SU-DHL-6 (cell line): ENCODE data around the gene DDIT3.

Experiments used
- H2AFZ ChIP-seq: fragments of 200-600 bp; sonication (generic); 2 replicates; pipeline ENCODE4 v1.6.1; 2014; ENCODE audit warnings: low read depth, mild to moderate bottlenecking, moderate library complexity, mixed read lengths, antibody characterized with exemption, low read length; ENCODE audit not compliant: severe bottlenecking
- H3F3A ChIP-seq: fragments of 200-600 bp; shearing (Covaris generic); 2 replicates; pipeline ENCODE4 v1.6.0; 2016; ENCODE audit warnings: antibody characterized with exemption, mild to moderate bottlenecking; ENCODE audit not compliant: insufficient read depth
- H3K27ac ChIP-seq: fragments of 200-600 bp; sonication (generic); 2 replicates; pipeline ENCODE4 v1.5.1; 2016; ENCODE audit warnings: low read depth, mild to moderate bottlenecking, low read length, moderate library complexity, mixed read lengths
- H3K27me3 ChIP-seq: fragments of 200-600 bp; sonication (generic), shearing (Covaris generic); 2 replicates; pipeline ENCODE4 v1.6.0; 2014; ENCODE audit warnings: mild to moderate bottlenecking, low read length
- H3K36me3 ChIP-seq: fragments of 200-600 bp; sonication (generic); 2 replicates; pipeline ENCODE4 v1.6.1; 2014; ENCODE audit warnings: mild to moderate bottlenecking, low read length, mixed read lengths
- H3K4me2 ChIP-seq: fragments of 300-600, 200-600 bp; shearing (Covaris generic), sonication (generic); 2 replicates; pipeline ENCODE4 v1.6.0; 2014; ENCODE audit warnings: low read length, low read depth, mild to moderate bottlenecking; ENCODE audit not compliant: poor library complexity, severe bottlenecking
- H3K4me3 ChIP-seq: fragments of 200-600 bp; sonication (generic); 2 replicates; pipeline ENCODE4 v1.5.1; 2014; ENCODE audit warnings: antibody characterized with exemption, low read length, mild to moderate bottlenecking, mixed read lengths; ENCODE audit not compliant: insufficient read depth, poor library complexity, severe bottlenecking
- H3K79me2 ChIP-seq: fragments of 200-600 bp; sonication (generic); 2 replicates; pipeline ENCODE4 v1.6.1; 2014; ENCODE audit warnings: mild to moderate bottlenecking, low read length, moderate library complexity; ENCODE audit not compliant: insufficient read depth
- H3K9ac ChIP-seq: fragments of 200-600 bp; sonication (generic); 2 replicates; pipeline ENCODE4 v1.7.0; 2014; ENCODE audit warnings: mild to moderate bottlenecking, low read length
- H3K9me2 ChIP-seq: fragments of 200-600 bp; sonication (generic); replicated peaks from 2 replicates; pipeline ENCODE4 v1.6.1; 2014; ENCODE audit warnings: low read length; ENCODE audit not compliant: insufficient read depth
- H3K9me3 ChIP-seq: fragments of 200-600 bp; sonication (generic); 2 replicates; pipeline ENCODE4 v1.6.1; 2014; ENCODE audit warnings: low read length, mixed read lengths; ENCODE audit not compliant: insufficient read depth
- H4K20me1 ChIP-seq: fragments of 200-600 bp; sonication (generic); 2 replicates; pipeline ENCODE4 v1.6.1; 2014; ENCODE audit warnings: low read depth, mild to moderate bottlenecking, antibody characterized with exemption, low read length, moderate library complexity, mixed read lengths
- EZH2phosphoT487 ChIP-seq: fragments of 200-600 bp; sonication (generic), shearing (Covaris generic); conservative IDR thresholded peaks from 2 replicates; pipeline ENCODE4 v1.6.1; 2018; ENCODE audit warnings: mild to moderate bottlenecking, antibody characterized with exemption, low read length, moderate library complexity, mixed read lengths
- TF ChIP-seq, protein P1 (sequence below): fragments of 200-600 bp; sonication (generic); IDR thresholded peaks from one replicate; pipeline ENCODE4 v1.5.1; 2017; ENCODE audit warnings: antibody characterized with exemption, mild to moderate bottlenecking, low read length, moderate library complexity; ENCODE audit not compliant: insufficient read depth, poor library complexity, severe bottlenecking

The DDIT3 gene

DNA sequence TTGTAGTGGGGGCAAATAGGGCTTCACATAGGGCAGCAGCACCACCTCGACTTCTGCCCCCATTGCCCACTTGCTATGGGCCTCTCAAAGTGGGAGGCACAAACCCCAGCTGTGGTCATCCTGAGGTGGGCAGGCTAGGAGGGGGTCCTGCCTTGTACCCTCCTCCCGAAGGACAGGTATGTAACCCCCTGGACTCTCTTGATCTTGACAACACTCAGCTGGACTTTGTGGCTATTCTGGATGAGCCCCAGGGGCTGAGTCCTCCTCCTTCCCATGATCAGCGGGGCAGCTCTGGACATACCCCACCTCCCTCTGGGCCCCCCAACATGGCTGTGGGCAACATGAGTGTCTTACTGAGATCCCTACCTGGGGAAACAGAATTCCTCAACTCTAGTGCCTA is 48.7 kb downstream of the DDIT3 start:
- H3K9ac ChIP-seq = no peak overlapping the region
- no peak overlapping the region for H3K4me2 ChIP-seq
- H3K36me3 ChIP-seq = no peaks in the 10 kb centered on the region

DNA sequence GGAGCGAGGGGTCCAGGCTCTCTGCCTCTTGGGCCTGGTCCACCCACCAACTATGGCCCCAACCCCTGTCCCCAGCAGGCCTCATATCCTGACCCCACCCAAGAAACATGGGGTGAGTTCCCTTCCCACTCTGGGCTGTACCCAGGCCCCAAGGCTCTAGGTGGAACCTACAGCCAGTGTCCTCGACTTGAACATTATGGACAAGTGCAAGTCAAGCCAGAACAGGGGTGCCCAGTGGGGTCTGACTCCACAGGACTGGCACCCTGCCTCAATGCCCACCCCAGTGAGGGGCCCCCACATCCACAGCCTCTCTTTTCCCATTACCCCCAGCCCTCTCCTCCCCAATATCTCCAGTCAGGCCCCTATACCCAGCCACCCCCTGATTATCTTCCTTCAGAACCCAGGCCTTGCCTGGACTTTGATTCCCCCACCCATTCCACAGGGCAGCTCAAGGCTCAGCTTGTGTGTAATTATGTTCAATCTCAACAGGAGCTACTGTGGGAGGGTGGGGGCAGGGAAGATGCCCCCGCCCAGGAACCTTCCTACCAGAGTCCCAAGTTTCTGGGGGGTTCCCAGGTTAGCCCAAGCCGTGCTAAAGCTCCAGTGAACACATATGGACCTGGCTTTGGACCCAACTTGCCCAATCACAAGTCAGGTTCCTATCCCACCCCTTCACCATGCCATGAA is 49.2 kb downstream of the DDIT3 start:
- Histone ChIP-seq H3K9ac (no peak overlapping the region), H3K4me2 (no peak overlapping the region), H3K4me3 (no peak overlapping the region), H4K20me1 (no peaks in the 10 kb centered on the region), H3K27me3 (no peaks in the 10 kb centered on the region), H3K9me3 (no peaks in the 10 kb centered on the region), H3K27ac (no peak overlapping the region), H3K79me2 (no peaks in the 10 kb centered on the region), H3K36me3 (no peaks in the 10 kb centered on the region), H2AFZ (no peak overlapping the region), H3K9me2 (no peaks in the 10 kb centered on the region), H3F3A (no peaks in the 10 kb centered on the region)
- no peak for TF ChIP-seq EZH2phosphoT487
- TF ChIP-seq, protein P1, sequence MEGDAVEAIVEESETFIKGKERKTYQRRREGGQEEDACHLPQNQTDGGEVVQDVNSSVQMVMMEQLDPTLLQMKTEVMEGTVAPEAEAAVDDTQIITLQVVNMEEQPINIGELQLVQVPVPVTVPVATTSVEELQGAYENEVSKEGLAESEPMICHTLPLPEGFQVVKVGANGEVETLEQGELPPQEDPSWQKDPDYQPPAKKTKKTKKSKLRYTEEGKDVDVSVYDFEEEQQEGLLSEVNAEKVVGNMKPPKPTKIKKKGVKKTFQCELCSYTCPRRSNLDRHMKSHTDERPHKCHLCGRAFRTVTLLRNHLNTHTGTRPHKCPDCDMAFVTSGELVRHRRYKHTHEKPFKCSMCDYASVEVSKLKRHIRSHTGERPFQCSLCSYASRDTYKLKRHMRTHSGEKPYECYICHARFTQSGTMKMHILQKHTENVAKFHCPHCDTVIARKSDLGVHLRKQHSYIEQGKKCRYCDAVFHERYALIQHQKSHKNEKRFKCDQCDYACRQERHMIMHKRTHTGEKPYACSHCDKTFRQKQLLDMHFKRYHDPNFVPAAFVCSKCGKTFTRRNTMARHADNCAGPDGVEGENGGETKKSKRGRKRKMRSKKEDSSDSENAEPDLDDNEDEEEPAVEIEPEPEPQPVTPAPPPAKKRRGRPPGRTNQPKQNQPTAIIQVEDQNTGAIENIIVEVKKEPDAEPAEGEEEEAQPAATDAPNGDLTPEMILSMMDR = no peak

More for the DNA sequence above, 48.7 kb downstream of the DDIT3 start:
- H3K79me2 ChIP-seq = no peaks in the 10 kb centered on the region
- no peaks in the 10 kb centered on the region for H4K20me1 ChIP-seq
- no peaks in the 10 kb centered on the region for H3K27me3 ChIP-seq
- H3K27ac ChIP-seq = no peak overlapping the region
- no peaks in the 10 kb centered on the region for H3K9me3 ChIP-seq
- TF ChIP-seq EZH2phosphoT487 = no peak
- TF ChIP-seq, protein P1 = no peak
- H3K9me2 ChIP-seq = no peaks in the 10 kb centered on the region
- no peak overlapping the region for H2AFZ ChIP-seq
- H3F3A ChIP-seq = no peaks in the 10 kb centered on the region
- H3K4me3 ChIP-seq = no peak overlapping the region

DNA sequence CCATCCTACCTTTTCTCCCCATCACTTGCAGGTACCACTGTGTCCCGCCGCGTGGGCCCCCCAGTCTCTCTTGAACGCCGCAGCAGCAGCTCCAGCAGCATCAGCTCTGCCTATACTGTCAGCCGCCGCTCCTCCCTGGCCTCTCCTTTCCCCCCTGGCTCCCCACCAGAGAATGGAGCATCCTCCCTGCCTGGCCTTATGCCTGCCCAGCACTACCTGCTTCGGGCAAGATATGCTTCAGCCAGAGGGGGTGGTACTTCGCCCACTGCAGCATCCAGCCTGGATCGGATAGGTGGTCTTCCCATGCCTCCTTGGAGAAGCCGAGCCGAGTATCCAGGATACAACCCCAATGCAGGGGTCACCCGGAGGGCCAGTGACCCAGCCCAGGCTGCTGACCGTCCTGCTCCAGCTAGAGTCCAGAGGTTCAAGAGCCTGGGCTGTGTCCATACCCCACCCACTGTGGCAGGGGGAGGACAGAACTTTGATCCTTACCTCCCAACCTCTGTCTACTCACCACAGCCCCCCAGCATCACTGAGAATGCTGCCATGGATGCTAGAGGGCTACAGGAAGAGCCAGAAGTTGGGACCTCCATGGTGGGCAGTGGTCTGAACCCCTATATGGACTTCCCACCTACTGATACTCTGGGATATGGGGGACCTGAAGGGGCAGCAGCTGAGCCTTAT is 49.9 kb downstream of the DDIT3 start:
- Histone ChIP-seq H3K4me3 (no peak overlapping the region), H2AFZ (no peak overlapping the region), H3F3A (no peaks in the 10 kb centered on the region), H3K4me2 (no peak overlapping the region), H3K36me3 (no peaks in the 10 kb centered on the region), H3K9me2 (no peaks in the 10 kb centered on the region), H3K9ac (no peak overlapping the region), H3K27me3 (no peaks in the 10 kb centered on the region), H4K20me1 (no peaks in the 10 kb centered on the region), H3K79me2 (no peaks in the 10 kb centered on the region), H3K9me3 (no peaks in the 10 kb centered on the region), H3K27ac (no peak overlapping the region)
- no peak for TF ChIP-seq EZH2phosphoT487
- TF ChIP-seq, protein P1 = no peak
